Urothelium cell line (cell line): ENCODE measurements around the gene DPYSL4.
"Not testable (repeated sequence)": the region's sequence is repeated elsewhere in the genome, so short reads cannot be mapped to it uniquely, and the experiment has no call there.

Source experiments
- DNase-seq: peaks from one replicate; pipeline ENCODE4 v3.0.0; 2011; ENCODE audit warnings: low spot score, mixed read lengths
- FAIRE-seq: peaks from 2 replicates; lab custom pipeline; 2011; peaks lifted over from hg19 to GRCh38; lab: Jason Lieb, UNC

DPYSL4 gene

DNA sequence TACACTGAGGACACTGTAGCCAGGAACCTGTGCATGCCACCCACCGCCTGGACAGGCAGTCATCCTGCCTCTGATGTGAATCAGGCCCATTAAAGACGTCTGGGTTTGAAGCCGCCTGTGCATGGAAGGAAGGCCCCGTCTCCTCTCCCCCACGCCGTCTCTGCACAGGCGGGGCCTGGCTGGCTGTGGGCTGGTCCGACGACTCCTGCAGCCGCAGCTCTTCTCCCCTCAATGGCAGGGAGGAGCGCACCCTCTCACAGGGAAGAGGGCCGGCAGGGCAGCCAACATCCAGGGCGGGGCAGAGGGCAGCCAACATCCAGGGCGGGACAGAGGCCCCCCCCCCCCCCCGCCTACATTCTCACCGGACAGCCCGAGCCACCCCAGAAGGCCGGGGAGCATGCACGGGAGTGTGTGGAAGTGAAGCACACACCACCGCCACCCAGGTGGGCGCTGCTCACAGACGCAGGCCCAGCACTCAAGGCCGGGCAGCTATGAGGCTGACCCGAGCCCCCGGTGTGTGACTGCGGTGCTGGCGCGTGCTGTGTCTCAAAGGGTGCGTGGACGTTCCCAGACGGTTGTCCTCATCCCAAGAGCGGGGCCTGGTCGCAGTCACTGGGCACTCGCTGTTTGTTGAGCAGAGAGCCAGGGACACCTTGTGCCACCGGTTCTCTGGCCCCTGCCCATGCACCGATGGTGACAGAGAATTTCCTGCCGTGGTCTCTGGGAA, 19.1 kb downstream of the DPYSL4 start:
- FAIRE-seq (no peak), DNase-seq (no peak)

DNA sequence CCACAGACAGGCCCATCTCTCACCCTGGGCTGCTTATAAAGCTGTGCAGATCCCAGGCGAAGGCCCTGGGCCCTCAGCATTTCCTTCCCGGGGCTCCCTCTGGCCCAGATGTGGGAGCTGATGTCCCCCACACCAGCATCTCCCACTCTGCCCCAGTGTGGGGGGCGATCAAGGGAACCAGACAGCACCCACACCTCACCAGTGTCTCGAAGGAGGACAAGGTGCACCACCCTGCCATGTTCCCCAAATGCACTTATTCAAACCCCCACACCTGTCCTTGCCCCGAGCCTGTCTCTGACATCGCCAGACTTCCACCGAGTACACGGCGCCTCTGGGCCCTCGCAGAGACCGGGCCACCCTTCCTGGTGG, 19.6 kb downstream of the DPYSL4 start:
- FAIRE-seq = no peak
- DNase-seq = no peak

DNA sequence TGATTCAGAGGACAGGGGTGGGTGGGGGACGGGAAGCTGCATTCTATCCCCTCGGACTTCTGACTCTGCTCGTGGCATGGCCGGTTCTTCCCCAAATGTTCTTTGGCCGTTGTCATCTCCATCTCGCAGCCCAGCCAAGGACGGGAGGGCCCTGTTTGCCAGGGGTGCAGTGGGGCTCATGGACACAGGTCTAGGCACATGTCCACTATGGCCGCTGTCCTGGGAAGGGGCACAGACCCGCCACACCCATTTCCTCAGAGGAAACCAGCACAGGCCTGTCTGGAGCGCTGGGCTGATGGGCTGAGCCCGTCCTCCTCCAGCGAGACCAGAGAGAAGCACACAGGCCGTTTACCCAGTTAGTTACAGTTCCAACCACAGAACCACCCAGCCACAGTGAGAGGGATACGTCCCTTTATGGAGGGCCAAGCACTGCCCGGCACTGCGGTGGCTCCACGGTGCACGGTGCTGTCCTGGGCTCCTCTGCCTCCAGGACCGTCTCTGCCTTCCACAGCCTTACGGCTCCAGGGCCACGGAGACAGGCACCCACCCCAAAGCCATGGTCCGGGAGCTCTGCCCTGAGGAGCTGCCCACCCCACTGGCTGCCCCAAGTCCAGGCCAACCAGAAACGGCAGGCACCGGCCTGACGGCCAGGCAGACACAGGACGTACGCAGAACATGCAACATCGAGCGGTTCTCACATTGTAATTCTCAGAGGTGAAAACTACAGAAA, 20.2 kb downstream of the DPYSL4 start:
- FAIRE-seq = no peak

DNA sequence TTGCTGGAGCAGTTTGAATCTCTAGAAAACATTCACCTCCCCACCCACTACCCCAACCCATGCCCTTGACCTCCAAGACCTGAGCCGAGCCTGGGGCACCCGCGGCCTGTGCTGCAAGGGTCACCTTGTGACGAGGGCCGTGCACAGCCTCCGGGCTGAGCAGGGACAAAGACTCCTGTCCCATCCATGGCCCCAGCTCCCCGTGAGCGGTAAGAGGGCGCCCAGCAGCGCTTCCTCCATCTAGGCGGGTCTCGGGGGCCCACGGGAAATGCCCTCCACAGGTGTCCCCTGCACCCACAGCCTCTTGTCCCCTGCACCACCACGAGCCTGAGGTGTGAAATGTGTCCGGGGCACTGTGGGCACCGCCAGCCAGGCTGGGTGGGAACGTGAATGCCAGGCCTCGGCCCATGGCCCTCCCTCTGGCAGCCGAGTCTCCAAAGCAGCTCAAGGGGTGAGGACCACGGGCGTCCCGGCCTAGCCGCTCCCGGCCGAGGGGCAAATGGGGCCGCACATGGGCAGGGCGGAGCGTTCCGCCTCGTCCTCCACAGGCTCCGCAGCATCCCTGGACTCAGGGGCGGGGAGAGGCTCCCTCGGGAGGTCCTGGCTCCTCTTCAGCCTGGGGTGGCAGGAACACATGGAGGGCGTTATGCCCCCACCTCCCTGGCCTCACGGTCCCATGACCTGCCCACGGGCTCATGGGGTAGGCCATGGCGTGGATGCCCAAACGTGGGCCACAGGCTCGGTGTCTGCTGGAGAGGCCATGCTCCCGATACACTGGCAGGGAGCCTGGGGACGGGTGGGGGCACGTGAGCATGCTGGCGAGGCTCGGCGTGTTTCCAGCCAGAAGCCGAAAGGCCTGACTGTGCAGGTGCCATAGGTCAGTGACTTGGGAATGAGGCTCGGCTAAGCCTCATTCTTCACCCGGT, 21.1 kb downstream of the DPYSL4 start:
- no peak for DNase-seq
- FAIRE-seq = no peak

More for the DNA sequence above, 20.2 kb downstream of the DPYSL4 start:
- no peak for DNase-seq

DNA sequence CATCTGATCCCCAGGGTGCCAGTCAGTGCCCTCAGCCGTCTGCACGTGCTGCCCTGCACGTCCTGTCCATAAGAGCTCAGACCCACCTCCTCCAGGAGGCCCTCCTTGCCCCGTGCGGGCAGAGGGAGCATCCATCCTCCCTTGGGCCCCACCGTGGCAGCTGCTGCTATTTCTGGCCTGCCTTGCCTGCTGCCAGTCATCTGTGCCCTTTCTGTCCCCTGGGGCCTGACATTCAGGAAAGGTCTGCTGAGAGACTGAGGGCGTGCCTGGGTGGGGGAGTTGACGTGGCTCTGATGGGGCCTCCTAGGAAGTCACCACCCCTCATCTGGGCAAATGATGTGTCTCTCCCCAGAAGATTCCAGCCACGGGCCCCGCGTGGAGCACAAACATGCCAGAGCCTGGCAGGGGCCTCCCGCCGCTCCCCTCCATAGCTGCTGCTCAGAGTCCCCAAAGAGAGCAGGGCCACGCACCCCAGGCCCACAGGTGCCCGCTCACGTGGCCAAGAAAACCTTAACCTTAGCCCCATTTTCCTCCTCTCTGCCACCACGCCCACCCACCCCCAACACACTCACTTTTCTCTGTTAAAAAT, 21.8 kb downstream of the DPYSL4 start:
- no peak for FAIRE-seq
- DNase-seq = no peak

DNA sequence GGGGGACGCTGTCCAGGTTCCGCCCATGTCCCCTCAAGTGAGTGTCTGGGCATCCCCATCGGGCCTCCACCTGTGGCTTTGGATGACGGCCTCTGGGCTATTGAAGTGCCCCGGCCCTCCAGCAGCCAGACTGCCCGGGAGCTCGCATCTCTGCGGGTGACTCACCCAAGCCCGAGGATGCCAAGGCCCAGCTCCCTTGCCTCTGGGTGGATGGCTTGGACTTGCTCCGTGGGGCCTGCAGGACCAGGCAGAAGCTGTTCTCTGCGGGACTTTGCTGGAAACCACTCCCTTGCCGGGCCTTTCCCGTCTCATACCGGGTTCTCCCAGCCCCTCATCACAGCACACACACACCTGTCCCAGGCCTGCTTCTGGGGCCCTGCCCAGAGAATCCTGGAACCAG, 22.4 kb downstream of the DPYSL4 start:
- no peak for FAIRE-seq
- DNase-seq = peak; percentile 36

DNA sequence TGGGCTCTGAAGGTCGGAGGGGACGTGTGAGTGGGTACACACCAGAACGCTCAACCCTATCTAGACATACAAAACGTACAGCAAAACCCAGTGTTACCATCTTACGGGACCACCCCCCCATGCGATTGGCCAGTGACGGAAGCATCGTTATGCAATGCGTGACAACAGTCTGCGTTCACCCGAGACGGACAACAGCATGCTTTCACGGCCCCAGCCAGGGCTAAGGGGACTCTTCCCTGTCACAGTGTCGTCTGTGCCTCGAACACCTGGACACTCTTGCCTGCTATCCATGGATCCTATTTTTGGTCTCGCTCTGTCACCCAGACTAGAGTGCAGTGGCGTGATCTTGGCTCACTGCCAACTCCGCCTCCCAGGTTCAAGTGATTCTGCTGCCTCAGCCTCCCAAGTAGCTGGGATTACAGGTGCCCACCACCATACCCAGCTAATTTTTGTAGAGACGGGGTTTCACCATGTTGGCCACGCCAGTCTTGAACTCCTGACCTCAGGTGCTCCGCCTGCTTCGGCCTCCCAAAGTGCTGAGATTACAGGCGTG, 23.3 kb downstream of the DPYSL4 start:
- DNase-seq = no peak
- no peak for FAIRE-seq

DNA sequence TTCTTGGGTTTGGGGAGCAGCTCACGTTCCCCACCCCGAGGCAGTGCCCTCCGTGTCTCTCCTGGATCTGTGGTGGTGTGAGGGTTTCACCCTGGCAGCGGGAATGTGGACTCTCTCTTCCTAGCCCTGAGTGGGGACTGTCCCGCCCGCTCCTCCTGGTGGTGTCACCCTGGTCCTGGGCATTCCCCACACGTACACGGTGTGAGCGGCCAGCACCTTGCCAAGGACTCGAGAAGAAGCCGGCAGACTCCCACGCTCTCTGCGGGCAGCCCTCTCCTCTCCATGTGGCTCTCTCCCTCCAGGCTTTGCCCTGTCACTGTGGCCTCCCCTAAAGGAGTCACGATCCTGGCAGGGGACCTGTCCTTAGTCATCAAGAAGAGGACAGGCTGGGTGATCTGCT, 24.0 kb downstream of the DPYSL4 start:
- no peak for DNase-seq
- FAIRE-seq = no peak

DNA sequence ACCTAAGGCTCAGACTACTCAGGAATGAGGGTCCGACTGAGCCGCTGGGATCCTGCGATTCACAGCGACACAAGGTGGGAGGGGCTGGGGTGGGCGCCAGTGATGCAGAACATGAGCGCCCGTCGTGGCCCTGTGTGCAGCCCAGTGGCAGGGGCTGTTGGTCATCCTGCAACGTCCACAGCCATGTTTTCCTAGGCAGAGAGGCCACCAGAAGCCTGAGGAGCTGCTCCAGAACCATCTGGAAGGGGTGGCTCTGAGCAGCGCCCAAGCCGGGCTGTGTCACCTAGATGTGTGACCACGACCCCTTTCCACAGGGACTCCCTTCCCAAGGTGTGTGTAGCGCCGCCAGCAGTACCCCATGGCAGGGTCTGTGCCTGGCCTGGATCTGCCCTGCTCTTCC, 24.5 kb downstream of the DPYSL4 start:
- DNase-seq (no peak), FAIRE-seq (no peak)

DNA sequence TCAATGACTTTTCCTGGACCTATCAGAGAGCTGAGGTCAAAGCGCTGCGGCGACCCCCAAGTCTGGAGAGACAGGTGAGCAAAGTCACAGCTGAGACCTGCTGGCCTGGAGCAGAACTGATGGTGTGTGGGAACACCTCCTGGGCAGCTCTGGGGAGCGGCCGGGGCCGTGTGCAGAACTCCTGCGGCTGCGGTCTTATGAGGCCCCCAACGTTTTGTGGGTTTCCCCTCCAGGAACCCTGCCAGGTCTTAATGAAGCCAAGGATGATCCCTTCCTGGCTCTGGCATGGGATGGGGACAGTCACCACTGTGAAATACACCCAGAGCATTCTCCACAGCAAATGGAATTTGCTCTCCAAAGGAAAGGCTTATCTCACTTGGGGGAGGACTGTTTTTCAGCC, 26.1 kb downstream of the DPYSL4 start:
- no peak for FAIRE-seq

DNA sequence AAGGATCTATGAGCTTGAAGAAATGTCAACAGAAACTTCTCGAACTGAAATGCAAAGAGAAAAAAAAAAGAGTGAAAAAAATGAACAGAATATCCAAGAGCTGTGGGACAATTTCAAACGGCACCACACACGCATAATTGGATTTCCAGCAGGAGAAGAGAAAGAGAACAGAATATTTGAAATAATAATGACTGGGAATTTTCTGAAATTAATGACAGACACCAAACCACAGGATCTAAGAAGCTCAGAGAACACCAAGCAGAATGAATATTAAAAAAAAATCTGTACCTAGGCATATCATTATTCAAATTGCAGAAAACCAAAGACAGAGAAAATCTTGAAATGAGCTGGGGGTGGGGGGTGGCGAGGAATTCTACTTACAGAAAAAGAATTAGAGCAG, 27.2 kb downstream of the DPYSL4 start:
- no peak for FAIRE-seq
- DNase-seq = no peak

More for the DNA sequence above, 26.1 kb downstream of the DPYSL4 start:
- DNase-seq = no peak

DNA sequence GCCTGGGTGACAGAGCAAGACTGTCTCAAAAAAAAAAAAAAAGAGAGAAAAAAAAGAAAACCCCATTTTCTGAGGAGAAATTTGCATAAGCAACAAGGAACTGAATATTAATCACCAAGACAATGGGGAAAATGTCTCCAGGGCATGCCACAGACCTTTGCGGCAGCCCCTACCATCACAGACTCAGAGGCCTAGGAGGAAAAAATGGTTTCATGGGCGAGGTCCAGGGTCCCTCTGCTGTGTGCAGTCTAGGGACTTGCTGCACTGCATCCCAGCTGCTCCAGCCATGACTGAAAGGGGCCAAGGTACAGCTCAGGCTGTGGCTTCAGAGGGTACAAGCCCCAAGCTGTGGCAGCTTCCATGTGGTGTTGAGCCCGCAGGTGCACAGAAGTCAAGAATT, 29.7 kb downstream of the DPYSL4 start:
- DNase-seq, FAIRE-seq: not testable (repeated sequence)

DNA sequence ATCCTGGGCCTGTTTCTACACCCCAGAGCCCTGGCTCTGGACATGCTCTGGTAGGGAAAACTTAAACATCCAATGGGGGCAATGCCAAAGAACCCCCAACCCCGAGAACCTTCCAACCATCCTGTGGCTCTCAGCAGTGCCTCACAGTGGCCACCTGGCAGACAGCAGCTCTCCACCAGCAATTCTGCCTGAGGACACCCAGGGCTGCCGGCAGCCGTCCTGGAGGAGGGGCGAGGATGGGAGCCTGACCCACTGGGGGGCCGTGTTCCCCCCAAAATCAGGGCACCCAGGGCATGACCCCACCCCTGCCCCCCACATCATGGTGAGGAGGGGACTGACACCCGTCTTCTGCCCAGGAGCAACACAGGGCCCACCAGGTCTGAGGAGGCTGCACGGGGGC, 32.7 kb downstream of the DPYSL4 start:
- no peak for DNase-seq

DNA sequence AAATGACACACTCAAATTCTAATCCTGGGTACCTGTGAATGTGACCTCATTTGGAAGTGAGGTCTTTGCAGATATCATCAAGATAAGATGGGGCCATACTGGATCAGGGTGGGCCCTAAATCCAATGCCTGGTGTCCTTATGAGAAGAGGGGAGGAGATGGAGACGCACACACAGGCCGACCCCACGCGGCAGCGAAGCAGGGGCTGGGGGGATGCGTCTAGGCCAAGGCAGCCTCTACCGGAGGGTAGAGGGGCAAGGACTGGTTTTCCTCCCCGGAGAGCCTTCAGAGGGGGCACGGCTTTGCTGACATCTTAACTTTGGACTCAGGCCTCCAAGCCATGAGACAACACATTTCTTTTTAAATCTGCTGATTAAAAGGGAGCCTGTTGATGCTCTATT, 33.3 kb downstream of the DPYSL4 start:
- FAIRE-seq (no peak), DNase-seq (no peak)

More for the DNA sequence above, 32.7 kb downstream of the DPYSL4 start:
- FAIRE-seq = no peak

DNA sequence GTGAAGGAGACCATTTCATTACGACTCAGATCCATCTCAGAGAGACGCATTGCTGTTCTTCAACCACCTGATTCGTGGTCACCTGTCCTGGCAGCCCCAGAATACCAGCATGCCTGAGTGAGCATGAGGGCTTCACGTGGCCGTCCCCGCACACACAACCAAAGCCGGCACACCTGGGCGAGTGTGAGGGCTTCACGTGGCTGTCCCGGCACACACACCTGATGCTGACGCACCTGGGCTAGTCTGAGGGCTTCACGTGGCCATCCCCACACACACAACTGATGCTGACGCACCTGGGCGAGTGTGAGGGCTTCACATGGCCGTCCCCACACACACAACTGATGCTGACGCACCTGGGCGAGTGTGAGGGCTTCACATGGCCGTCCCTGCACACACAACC, 34.2 kb downstream of the DPYSL4 start:
- not testable (repeated sequence) for FAIRE-seq, DNase-seq

DNA sequence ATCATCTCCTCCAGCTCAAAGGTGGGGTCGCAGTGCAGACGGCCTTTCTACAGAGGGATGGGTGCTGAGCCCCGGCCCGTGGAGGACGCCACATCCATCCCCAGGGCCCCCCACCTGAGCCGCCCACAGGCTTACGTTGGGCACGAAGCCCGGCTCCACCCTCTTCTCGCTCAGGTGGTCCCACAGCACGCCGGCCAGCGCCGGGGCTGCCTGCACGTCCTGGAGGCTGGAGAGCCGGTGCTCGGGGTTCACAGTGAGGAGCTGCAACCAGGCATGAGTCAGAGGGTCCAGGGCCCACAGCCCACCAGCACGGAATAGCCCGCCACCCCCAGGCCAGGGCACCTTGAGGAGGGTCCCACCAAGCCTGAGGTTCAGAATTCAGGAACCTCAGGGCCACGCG, 36.0 kb downstream of the DPYSL4 start:
- DNase-seq = no peak
- FAIRE-seq = no peak

DNA sequence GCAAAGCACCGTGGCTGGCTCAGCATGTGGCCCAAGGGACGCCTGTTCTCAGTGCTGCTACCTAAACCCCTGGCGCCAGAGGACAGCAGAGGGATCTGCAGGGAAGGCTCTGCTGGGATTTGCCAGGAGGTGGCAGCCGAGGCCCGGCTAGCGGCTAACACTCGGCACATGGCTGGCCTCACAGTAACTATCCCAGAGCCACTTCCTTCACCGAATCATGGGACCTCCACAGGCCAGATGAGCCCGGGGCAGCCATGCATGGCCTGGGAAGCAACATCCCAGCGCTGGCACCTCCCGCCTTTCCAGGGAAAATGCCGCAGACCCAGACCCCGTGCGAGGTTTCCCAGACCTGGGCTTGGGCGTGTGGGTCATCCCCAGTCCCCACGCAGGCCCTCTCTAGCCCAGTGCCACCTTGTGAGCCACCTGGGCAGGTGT, 36.4 kb downstream of the DPYSL4 start:
- peak; percentile 84 for DNase-seq
- FAIRE-seq = no peak

DNA sequence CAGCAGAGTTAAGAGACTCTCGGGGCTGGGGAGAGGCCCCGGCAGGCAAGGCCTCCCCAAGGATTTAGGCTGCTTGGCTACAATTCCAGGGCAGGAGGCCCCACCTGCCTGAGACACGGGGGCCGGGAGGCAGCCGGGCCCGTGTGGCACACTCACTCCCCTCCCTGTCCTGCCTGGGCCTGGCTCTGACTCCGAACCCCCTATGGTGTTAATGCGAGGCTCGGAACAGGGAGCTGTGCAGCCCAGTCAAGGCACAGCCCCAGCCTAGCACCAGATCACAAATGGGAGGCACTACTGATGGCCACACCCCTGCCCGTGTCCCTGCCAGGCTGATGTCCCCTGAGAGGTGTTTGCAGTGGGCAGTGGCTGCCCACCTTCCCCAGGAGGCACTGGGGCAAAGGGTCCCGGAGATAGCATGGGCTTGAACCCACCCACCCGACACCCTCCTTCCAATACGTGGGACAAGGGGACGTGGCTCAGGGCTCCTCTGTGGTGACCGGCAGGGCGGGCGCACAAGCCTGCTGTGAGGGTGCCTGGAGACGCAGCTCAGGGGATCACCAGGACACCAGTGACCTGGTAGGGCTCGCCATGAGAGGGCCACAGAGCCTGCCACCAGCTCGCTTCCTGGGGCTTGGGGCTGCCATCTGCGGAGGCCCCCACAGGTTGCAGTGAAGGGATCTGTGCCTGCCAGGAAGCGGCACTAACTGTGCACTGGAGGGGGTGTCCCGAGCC, 37.0 kb downstream of the DPYSL4 start:
- FAIRE-seq = no peak
- no peak for DNase-seq

DNA sequence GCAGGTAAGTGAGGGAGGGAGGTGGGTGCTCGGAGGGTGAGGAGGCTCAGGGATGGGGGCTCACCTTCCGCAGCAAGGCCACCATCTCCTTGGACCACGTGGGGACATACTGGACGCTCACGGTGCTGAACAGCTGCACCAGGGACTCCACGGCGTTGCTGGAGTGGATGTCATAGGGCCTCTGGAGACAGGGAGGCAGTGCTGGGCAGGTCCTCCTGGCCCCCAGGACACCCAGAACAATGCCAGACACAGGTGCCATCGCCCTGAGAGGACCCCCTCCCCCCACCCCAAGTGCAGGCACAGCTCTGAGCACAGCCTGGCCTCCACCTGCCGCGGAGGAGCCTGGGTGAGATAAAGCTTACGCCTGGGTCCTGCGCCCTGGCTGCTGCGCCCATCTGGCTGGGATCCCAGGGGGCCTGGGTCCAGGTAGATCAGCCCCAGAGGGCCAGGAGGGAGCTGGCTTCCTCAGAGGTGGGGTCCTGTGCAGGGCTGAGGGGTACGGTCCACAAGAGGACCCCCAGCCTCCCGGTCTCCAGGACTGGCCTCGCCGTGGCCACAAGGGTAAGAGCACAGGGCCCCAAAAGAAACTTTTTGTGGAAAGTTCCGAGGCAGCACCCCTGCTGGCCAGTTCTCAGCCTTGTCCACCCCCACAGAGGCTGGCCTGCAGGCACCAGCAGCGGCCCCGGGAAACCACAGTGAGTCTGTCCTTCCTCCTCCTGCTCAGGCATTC, 37.8 kb downstream of the DPYSL4 start:
- no peak for DNase-seq
- no peak for FAIRE-seq
